ENCODE data around the gene CERS6.

DNA sequence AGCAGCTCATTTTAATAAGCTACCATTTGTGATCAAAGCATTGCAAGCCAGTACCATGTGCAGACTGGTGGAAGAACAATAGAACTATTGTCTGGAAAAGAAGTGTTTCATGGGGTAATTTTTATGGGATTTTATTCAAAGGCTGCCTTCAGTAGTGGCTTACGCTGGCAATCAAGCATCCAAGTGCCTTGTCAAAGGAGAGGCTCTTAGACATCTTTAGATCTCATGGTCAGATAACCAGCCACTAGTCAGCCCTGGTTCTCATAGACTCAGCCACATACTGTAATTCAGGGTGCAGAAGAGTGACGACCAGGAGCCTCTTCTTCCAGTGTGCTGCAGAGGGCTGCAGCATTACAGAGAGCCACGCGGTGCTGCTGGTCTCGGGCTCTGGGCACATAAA lies 247.9 kb downstream of the CERS6 start:
- TF ChIP-seq CTCF (IDR thresholded peaks at IDR 0.05) (no peak), EP300 (IDR thresholded peaks at IDR 0.05; ENCODE audit: low read depth) (no peak)

Data from transverse colon (tissue), 3 donors.